ENCODE measurements around the gene RGS3. TPM values are rescaled to one million over a fixed set of nuclear protein-coding genes. Genes with fewer than 3 reads are reported as not detected.

The RGS3 gene
- polyA plus RNA-seq, 1 of the 3 experiments (the other 2 are of a cell fraction): 50.6 TPM

GRCh38 chr9:113492343-113493202 is 29.0 kb downstream of the RGS3 start:
- ChIA-PET POLR2A (interaction anchor here (0.6 kb wide), 1 partner anchor 623 kb away, joined by 3 read pairs; no protein-coding TSS in a partner anchor), CTCF (interaction anchor here (1.5 to 3.6 kb wide), 3 partner anchors 12 to 96 kb away, joined by 3 to 13 read pairs (median 3); no protein-coding TSS in a partner anchor)
- H4K20me1 ChIP-seq (ENCODE audit: insufficient read depth): no peaks in the 10 kb centered on the region
- no peaks in the 10 kb centered on the region for H3K36me3 ChIP-seq (replicated peaks in 1 of 2; ENCODE audit: control insufficient read depth in 1 of 2, insufficient read depth in 2 of 2, low read length in 1 of 2)
- no peak overlapping the region for H3K4me2 ChIP-seq
- no peaks in the 10 kb centered on the region for H3K9me2 ChIP-seq
- no peak overlapping the region for H3K27ac ChIP-seq (ENCODE audit: low read depth in 2 of 2, low read length in 1 of 2)
- 0 out of 2 replicates have a peak, but pooled peaks have one; percentile 36 for TF ChIP-seq NFIC (IDR thresholded peaks at IDR 0.05; ENCODE audit: borderline replicate concordance)
- TF ChIP-seq TEAD4 (IDR thresholded peaks at IDR 0.05; ENCODE audit: borderline replicate concordance, insufficient read depth): no peak
- peak; percentile 65 for TF ChIP-seq PBX3 (IDR thresholded peaks at IDR 0.05)
- H3K27me3 ChIP-seq (ENCODE audit: insufficient read depth): no peaks in the 10 kb centered on the region
- no peaks in the 10 kb centered on the region for H3F3A ChIP-seq (replicated peaks; ENCODE audit: insufficient read depth)
- H3K4me1 ChIP-seq (ENCODE audit: control insufficient read depth in 1 of 2, insufficient read depth in 2 of 2, low read depth in 1 of 2, low read length in 1 of 2): peaks cover 6 to 12% of the 10 kb centered on the region in 2 experiments; a peak in 2 of 4 replicates
- H3K79me2 ChIP-seq (ENCODE audit: insufficient read depth): no peaks in the 10 kb centered on the region
- no peak overlapping the region for H2AFZ ChIP-seq (ENCODE audit: low read depth)
- no peaks in the 10 kb centered on the region for H3K9me3 ChIP-seq
- H3K4me3 ChIP-seq (ENCODE audit: low read depth in 2 of 2, low read length in 1 of 2): no peak overlapping the region
- no peak overlapping the region for H3K9ac ChIP-seq
- DNase-seq: no peak
- 66% methylated on average over 11 of the region's 11 CpGs for WGBS (ENCODE audit: low lambda C conversion rate)

GRCh38 chr9:113493203-113493520 is 29.6 kb downstream of the RGS3 start:
- no peak for DNase-seq
- no peak overlapping the region for H3K9ac ChIP-seq
- H3K9me2 ChIP-seq: no peaks in the 10 kb centered on the region
- no peaks in the 10 kb centered on the region for H3K79me2 ChIP-seq (ENCODE audit: insufficient read depth)
- H3K4me3 ChIP-seq (ENCODE audit: low read depth in 2 of 2, low read length in 1 of 2): no peak overlapping the region
- no peaks in the 10 kb centered on the region for H3K9me3 ChIP-seq
- H3F3A ChIP-seq (replicated peaks; ENCODE audit: insufficient read depth): no peaks in the 10 kb centered on the region
- H3K27ac ChIP-seq (ENCODE audit: low read depth in 2 of 2, low read length in 1 of 2): no peak overlapping the region
- H3K4me1 ChIP-seq (ENCODE audit: control insufficient read depth in 1 of 2, insufficient read depth in 2 of 2, low read depth in 1 of 2, low read length in 1 of 2): peaks cover 6 to 12% of the 10 kb centered on the region in 2 experiments; a peak in 2 of 4 replicates
- ChIA-PET POLR2A (interaction anchor here (0.6 kb wide), 1 partner anchor 624 kb away, joined by 3 read pairs; no protein-coding TSS in a partner anchor), CTCF (interaction anchor here (1.6 to 3.6 kb wide), 2 partner anchors 11 to 94 kb away, joined by 3 to 13 read pairs; no protein-coding TSS in a partner anchor)
- H3K27me3 ChIP-seq (ENCODE audit: insufficient read depth): no peaks in the 10 kb centered on the region
- no peak overlapping the region for H3K4me2 ChIP-seq
- H4K20me1 ChIP-seq (ENCODE audit: insufficient read depth): no peaks in the 10 kb centered on the region
- H3K36me3 ChIP-seq (replicated peaks in 1 of 2; ENCODE audit: control insufficient read depth in 1 of 2, insufficient read depth in 2 of 2, low read length in 1 of 2): no peaks in the 10 kb centered on the region
- H2AFZ ChIP-seq (ENCODE audit: low read depth): no peak overlapping the region
- TF ChIP-seq EP300 (IDR thresholded peaks at IDR 0.05; ENCODE audit: borderline replicate concordance in 1 of 2, low read depth in 1 of 2, low read length in 1 of 2) (no peak), POLR2AphosphoS5 (IDR thresholded peaks at IDR 0.05; ENCODE audit: low read depth, low read length) (no peak), IRF3 (IDR thresholded peaks at IDR 0.05; ENCODE audit: low read depth, low read length) (no peak), MAX (IDR thresholded peaks at IDR 0.05; ENCODE audit: low read depth) (no peak), TEAD4 (IDR thresholded peaks at IDR 0.05; ENCODE audit: borderline replicate concordance, insufficient read depth) (no peak), ZBTB33 (IDR thresholded peaks at IDR 0.05; ENCODE audit: borderline replicate concordance, low read depth) (no peak), CHD2 (IDR thresholded peaks at IDR 0.05; ENCODE audit: low read length, partially characterized antibody) (no peak), GATA2 (CRISPR knock-in tag; IDR thresholded peaks at IDR 0.05) (no peak), REST (IDR thresholded peaks at IDR 0.05; ENCODE audit: low read depth, low read length) (no peak), TAF1 (IDR thresholded peaks at IDR 0.05; ENCODE audit: borderline replicate concordance, low read depth, low read length) (no peak), FOXJ3 (CRISPR knock-in tag; IDR thresholded peaks at IDR 0.05) (no peak), FOXM1 (IDR thresholded peaks at IDR 0.05; ENCODE audit: low read depth) (no peak), RFX5 (IDR thresholded peaks at IDR 0.05; ENCODE audit: low read length) (no peak), NFIC (IDR thresholded peaks at IDR 0.05; ENCODE audit: borderline replicate concordance) (no peak), PBX3 (IDR thresholded peaks at IDR 0.05) (no peak)
